Lower lobe of right lung (tissue), 2 donors: ENCODE results near the gene HEATR1. TPM values are rescaled to one million over a fixed set of nuclear protein-coding genes. Genes with fewer than 3 reads are reported as not detected.

Experiments
- ATAC-seq, 2 donors: fragments of 200-7000 bp; cut with Tn5 transposase; one replicate each; pipeline ENCODE4 v1.9.1; 2020 to 2022; ENCODE audit warnings: mild to moderate bottlenecking in 2 of 2, moderate library complexity in 2 of 2
- DNase-seq: peaks from one replicate; pipeline ENCODE4 v3.0.0-alpha.2; 2020
- H3K27ac ChIP-seq: fragments of 200-600 bp; one replicate; pipeline ENCODE4 v1.8.0; 2022
- H3K27me3 ChIP-seq: fragments of 200-600 bp; one replicate; pipeline ENCODE4 v1.8.0; 2022; ENCODE audit warnings: low read depth
- H3K36me3 ChIP-seq: fragments of 200-600 bp; one replicate; pipeline ENCODE4 v1.8.0; 2022; ENCODE audit warnings: mild to moderate bottlenecking
- H3K4me1 ChIP-seq: fragments of 200-600 bp; one replicate; pipeline ENCODE4 v1.8.0; 2022
- H3K4me3 ChIP-seq: fragments of 200-600 bp; one replicate; pipeline ENCODE4 v1.8.0; 2022; ENCODE audit warnings: mild to moderate bottlenecking
- H3K9me3 ChIP-seq: fragments of 200-600 bp; one replicate; pipeline ENCODE4 v1.8.0; 2022
- CTCF ChIP-seq: fragments of 200-600 bp; IDR thresholded peaks from one replicate; pipeline ENCODE4 v1.8.0; 2022; ENCODE audit warnings: antibody characterized with exemption, mild to moderate bottlenecking
- intact Hi-C: fragments of 100-400 bp; cut with DNase I; formaldehyde crosslinking; loops from one replicate; pipeline ENCODE4 v1.11.0; 2022
- total RNA-seq: library from RNA; stranded (reverse); fragmentation: NEBNext Ultra II Directional; extraction: Animal tissue kit (Norgen Biotek cat#: 25700); gene quantifications from one replicate; pipeline ENCODE4 v1.2.1, GENCODE V29; 2021
- donor health status: DM: no; HTN: yes; CAD: no; lungs with severe emphysema.

HEATR1 gene
- total RNA-seq, 1 donor from 2014 or later, result 24.4 TPM

GRCh38 chr1:236535662-236536161 is 68.6 kb downstream of the HEATR1 start:
- no peaks in the 10 kb centered on the region for H3K9me3 ChIP-seq
- no peak overlapping the region for H3K4me3 ChIP-seq
- H3K27me3 ChIP-seq, result no peaks in the 10 kb centered on the region
- ATAC-seq (no peak), DNase-seq (no peak)
- peaks cover 15% of the 10 kb centered on the region for H3K4me1 ChIP-seq
- TF ChIP-seq CTCF, result no peak
- intact Hi-C loops, result no loop called here
- H3K27ac ChIP-seq, result no peak overlapping the region
- peaks cover 69% of the 10 kb centered on the region for H3K36me3 ChIP-seq

- intact Hi-C loops, result no loop called here
- Histone ChIP-seq H3K27ac (no peak overlapping the region), H3K36me3 (peaks cover 65% of the 10 kb centered on the region), H3K4me3 (no peak overlapping the region), H3K9me3 (no peaks in the 10 kb centered on the region), H3K4me1 (peaks cover 15% of the 10 kb centered on the region), H3K27me3 (no peaks in the 10 kb centered on the region)
- TF ChIP-seq CTCF, result no peak
- ATAC-seq, result no peak
- no peak for DNase-seq
Observed at GRCh38 chr1:236535190-236535589, 69.1 kb downstream of the HEATR1 start.

GRCh38 chr1:236534151-236534651 is 70.1 kb downstream of the HEATR1 start:
- DNase-seq (no peak), ATAC-seq (no peak)
- peaks cover 61% of the 10 kb centered on the region for H3K36me3 ChIP-seq
- no peak overlapping the region for H3K4me3 ChIP-seq
- no peak for TF ChIP-seq CTCF
- peaks cover 15% of the 10 kb centered on the region for H3K4me1 ChIP-seq
- H3K9me3 ChIP-seq, result no peaks in the 10 kb centered on the region
- no peak overlapping the region for H3K27ac ChIP-seq
- no peaks in the 10 kb centered on the region for H3K27me3 ChIP-seq
- intact Hi-C loops, result no loop called here

GRCh38 chr1:236532850-236533249 is 71.5 kb downstream of the HEATR1 start:
- peaks cover 15% of the 10 kb centered on the region for H3K4me1 ChIP-seq
- no peak for ATAC-seq
- DNase-seq, result no peak
- no peak overlapping the region for H3K27ac ChIP-seq
- intact Hi-C loops, result no loop called here
- no peak for TF ChIP-seq CTCF
- H3K36me3 ChIP-seq, result peaks cover 59% of the 10 kb centered on the region
- H3K9me3 ChIP-seq, result no peaks in the 10 kb centered on the region
- no peaks in the 10 kb centered on the region for H3K27me3 ChIP-seq
- H3K4me3 ChIP-seq, result no peak overlapping the region

GRCh38 chr1:236530959-236531358 is 73.4 kb downstream of the HEATR1 start:
- Histone ChIP-seq H3K27ac (no peak overlapping the region), H3K36me3 (peaks cover 64% of the 10 kb centered on the region), H3K27me3 (no peaks in the 10 kb centered on the region), H3K4me3 (no peak overlapping the region), H3K9me3 (no peaks in the 10 kb centered on the region), H3K4me1 (peaks cover 15% of the 10 kb centered on the region)
- no peak for TF ChIP-seq CTCF
- ATAC-seq (no peak), DNase-seq (no peak)
- intact Hi-C loops, result no loop called here

GRCh38 chr1:236530286-236530685 is 74.0 kb downstream of the HEATR1 start:
- H3K4me1 ChIP-seq, result peaks cover 18% of the 10 kb centered on the region

More at GRCh38 chr1:236530286-236530685, 74.0 kb downstream of the HEATR1 start:
- Histone ChIP-seq H3K27me3 (no peaks in the 10 kb centered on the region), H3K9me3 (no peaks in the 10 kb centered on the region), H3K4me3 (no peak overlapping the region), H3K36me3 (peaks cover 60% of the 10 kb centered on the region), H3K27ac (no peak overlapping the region)
- intact Hi-C loops, result no loop called here
- ATAC-seq, result no peak
- DNase-seq, result no peak
- TF ChIP-seq CTCF, result no peak
